Tibial nerve (tissue), 3 donors: ENCODE data around the gene CIB4.

Source experiments
- POLR2A ChIP-seq, 2 donors: fragments of 450-650 bp; IDR thresholded peaks; one replicate each; pipeline ENCODE4 v1.6.1; 2017; ENCODE audit warnings: antibody characterized with exemption in 2 of 2, mild to moderate bottlenecking in 2 of 2, moderate library complexity in 2 of 2
- TF ChIP-seq, protein P1 (sequence below), 5 experiments: fragments of 200-600 bp in 3 of 5; fragments of 450-650 bp in 2 of 5; sonication (generic) in 3 of 5; IDR thresholded peaks; one replicate each; pipeline ENCODE4 v1.5.1; 2016 to 2019; ENCODE audit warnings: antibody characterized with exemption in 5 of 5, mild to moderate bottlenecking in 3 of 5, moderate library complexity in 2 of 5

- no peak for TF ChIP-seq POLR2A (IDR thresholded peaks at IDR 0.05)
- TF ChIP-seq, protein P1, sequence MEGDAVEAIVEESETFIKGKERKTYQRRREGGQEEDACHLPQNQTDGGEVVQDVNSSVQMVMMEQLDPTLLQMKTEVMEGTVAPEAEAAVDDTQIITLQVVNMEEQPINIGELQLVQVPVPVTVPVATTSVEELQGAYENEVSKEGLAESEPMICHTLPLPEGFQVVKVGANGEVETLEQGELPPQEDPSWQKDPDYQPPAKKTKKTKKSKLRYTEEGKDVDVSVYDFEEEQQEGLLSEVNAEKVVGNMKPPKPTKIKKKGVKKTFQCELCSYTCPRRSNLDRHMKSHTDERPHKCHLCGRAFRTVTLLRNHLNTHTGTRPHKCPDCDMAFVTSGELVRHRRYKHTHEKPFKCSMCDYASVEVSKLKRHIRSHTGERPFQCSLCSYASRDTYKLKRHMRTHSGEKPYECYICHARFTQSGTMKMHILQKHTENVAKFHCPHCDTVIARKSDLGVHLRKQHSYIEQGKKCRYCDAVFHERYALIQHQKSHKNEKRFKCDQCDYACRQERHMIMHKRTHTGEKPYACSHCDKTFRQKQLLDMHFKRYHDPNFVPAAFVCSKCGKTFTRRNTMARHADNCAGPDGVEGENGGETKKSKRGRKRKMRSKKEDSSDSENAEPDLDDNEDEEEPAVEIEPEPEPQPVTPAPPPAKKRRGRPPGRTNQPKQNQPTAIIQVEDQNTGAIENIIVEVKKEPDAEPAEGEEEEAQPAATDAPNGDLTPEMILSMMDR (IDR thresholded peaks at IDR 0.05): peak; percentile 89 to 98 (median 97)
Measured at GRCh38 chr2:26577442-26578112, 63.6 kb downstream of the CIB4 start.
